Measurements from ENCODE around the gene KCNJ4. TPM values are rescaled to one million over a fixed set of nuclear protein-coding genes. Genes with fewer than 3 reads are reported as not detected.

Gene KCNJ4
- total RNA-seq, 2 experiments from 2014 or later: not detected

- CTCF ChIA-PET (ENCODE audit: unreplicated experiment): no interaction called here
- H3K36me3 ChIP-seq (ENCODE audit: insufficient read depth, low read length): peaks cover 86% of the 10 kb centered on the region
- H3K27ac ChIP-seq (ENCODE audit: low read depth, low read length, poor library complexity, severe bottlenecking): no peak overlapping the region
- H3K9me3 ChIP-seq (ENCODE audit: low read length): no peaks in the 10 kb centered on the region
- POLR2A ChIA-PET: no interaction called here
- no peak overlapping the region for H3K4me2 ChIP-seq (ENCODE audit: low read length)
- H3K79me2 ChIP-seq (ENCODE audit: insufficient read depth, low read depth, low read length): no peaks in the 10 kb centered on the region
- intact Hi-C loops (cut with micrococcal nuclease; ENCODE audit: unreplicated experiment): no loop called here
- H4K20me1 ChIP-seq (ENCODE audit: insufficient read depth, low read length): no peaks in the 10 kb centered on the region
- H3K9me2 ChIP-seq (ENCODE audit: insufficient read depth, low read length): no peaks in the 10 kb centered on the region
- no TSS peak for BruUV-seq (replicated peaks)
- H2AFZ ChIP-seq (ENCODE audit: low read length): no peak overlapping the region
- DNase-seq (ENCODE audit: low spot score): no peak
- no peaks in the 10 kb centered on the region for H3K4me1 ChIP-seq (ENCODE audit: insufficient read depth, low read length, poor library complexity, severe bottlenecking)
- H3K4me3 ChIP-seq (ENCODE audit: low read depth, low read length, poor library complexity, severe bottlenecking): no peak overlapping the region
- TF ChIP-seq CTCF (conservative IDR thresholded peaks at IDR 0.05; ENCODE audit: low read length): no peak
- TF ChIP-seq EZH2phosphoT487 (IDR thresholded peaks at IDR 0.05; ENCODE audit: borderline replicate concordance, low read depth, low read length): no peak
Measured at GRCh38 chr22:38482662-38483308, 27.8 kb upstream of the KCNJ4 start.

- Histone ChIP-seq H3K4me1 (ENCODE audit: insufficient read depth, low read length, poor library complexity, severe bottlenecking) (no peaks in the 10 kb centered on the region), H2AFZ (ENCODE audit: low read length) (no peak overlapping the region), H3K4me2 (ENCODE audit: low read length) (no peak overlapping the region), H3K79me2 (ENCODE audit: insufficient read depth, low read depth, low read length) (no peaks in the 10 kb centered on the region), H3K36me3 (ENCODE audit: insufficient read depth, low read length) (peaks cover 78% of the 10 kb centered on the region), H3K9me2 (ENCODE audit: insufficient read depth, low read length) (no peaks in the 10 kb centered on the region), H4K20me1 (ENCODE audit: insufficient read depth, low read length) (no peaks in the 10 kb centered on the region), H3K9me3 (ENCODE audit: low read length) (no peaks in the 10 kb centered on the region), H3K27ac (ENCODE audit: low read depth, low read length, poor library complexity, severe bottlenecking) (no peak overlapping the region), H3K4me3 (ENCODE audit: low read depth, low read length, poor library complexity, severe bottlenecking) (no peak overlapping the region)
- POLR2A ChIA-PET: interaction anchor here (0.6 kb wide), 2 partner anchors 42 to 102 kb away, joined by 3 read pairs; no protein-coding TSS in a partner anchor
- no peak for DNase-seq (ENCODE audit: low spot score)
- no TSS peak for BruUV-seq (replicated peaks)
- intact Hi-C loops (cut with micrococcal nuclease; ENCODE audit: unreplicated experiment): no loop called here
- TF ChIP-seq EZH2phosphoT487 (IDR thresholded peaks at IDR 0.05; ENCODE audit: borderline replicate concordance, low read depth, low read length) (no peak), CTCF (conservative IDR thresholded peaks at IDR 0.05; ENCODE audit: low read length) (no peak)
- CTCF ChIA-PET (ENCODE audit: unreplicated experiment): no interaction called here
Measured at GRCh38 chr22:38481871-38482332, 26.9 kb upstream of the KCNJ4 start.

DNA sequence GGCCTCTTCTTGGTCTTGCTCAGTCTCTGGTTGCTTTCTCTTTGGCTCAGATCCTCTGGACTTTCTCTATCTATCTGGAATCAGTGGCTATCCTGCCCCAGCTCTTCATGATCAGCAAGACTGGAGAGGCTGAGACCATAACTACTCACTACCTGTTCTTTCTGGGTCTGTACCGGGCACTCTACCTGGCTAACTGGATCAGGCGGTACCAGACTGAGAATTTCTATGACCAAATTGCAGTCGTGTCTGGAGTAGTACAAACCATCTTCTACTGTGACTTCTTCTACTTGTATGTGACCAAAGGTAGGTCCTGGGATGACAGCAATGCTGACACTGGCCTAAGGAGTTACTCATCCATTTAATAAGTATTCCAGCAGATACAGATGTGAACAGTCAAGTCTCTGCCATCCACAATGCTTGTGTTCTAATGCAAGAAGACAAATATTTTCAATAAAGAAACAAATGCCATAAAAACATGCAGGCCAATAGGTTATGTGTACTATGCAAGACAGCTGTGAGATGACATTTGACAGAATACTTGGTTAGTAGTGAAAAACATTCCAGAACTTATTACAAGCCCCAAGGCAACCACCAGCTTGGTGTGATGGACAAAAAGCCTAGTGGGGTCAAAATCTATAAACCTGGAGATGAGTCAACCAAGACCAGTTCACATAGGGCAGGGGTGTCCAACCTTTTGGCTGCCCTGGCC lies 26.3 kb upstream of the KCNJ4 start:
- ChIA-PET CTCF (ENCODE audit: unreplicated experiment) (no interaction called here), POLR2A (interaction anchor here (0.6 kb wide), 1 partner anchor 101 kb away, joined by 3 read pairs; no protein-coding TSS in a partner anchor)
- Histone ChIP-seq H3K79me2 (ENCODE audit: insufficient read depth, low read depth, low read length) (no peaks in the 10 kb centered on the region), H3K27ac (ENCODE audit: low read depth, low read length, poor library complexity, severe bottlenecking) (no peak overlapping the region), H3K9me2 (ENCODE audit: insufficient read depth, low read length) (no peaks in the 10 kb centered on the region), H2AFZ (ENCODE audit: low read length) (no peak overlapping the region), H3K4me3 (ENCODE audit: low read depth, low read length, poor library complexity, severe bottlenecking) (no peak overlapping the region), H3K4me2 (ENCODE audit: low read length) (no peak overlapping the region), H3K9me3 (ENCODE audit: low read length) (no peaks in the 10 kb centered on the region), H3K36me3 (ENCODE audit: insufficient read depth, low read length) (peaks cover 72% of the 10 kb centered on the region), H4K20me1 (ENCODE audit: insufficient read depth, low read length) (no peaks in the 10 kb centered on the region), H3K4me1 (ENCODE audit: insufficient read depth, low read length, poor library complexity, severe bottlenecking) (no peaks in the 10 kb centered on the region)
- no peak for DNase-seq (ENCODE audit: low spot score)
- TF ChIP-seq EZH2phosphoT487 (IDR thresholded peaks at IDR 0.05; ENCODE audit: borderline replicate concordance, low read depth, low read length): no peak
- no peak for TF ChIP-seq CTCF (conservative IDR thresholded peaks at IDR 0.05; ENCODE audit: low read length)
- no TSS peak for BruUV-seq (replicated peaks)
- intact Hi-C loops (cut with micrococcal nuclease; ENCODE audit: unreplicated experiment): no loop called here

Measured in OCI-LY7 (cell line).